ENCODE measurements around the gene NPAS3.

Gene NPAS3

DNA sequence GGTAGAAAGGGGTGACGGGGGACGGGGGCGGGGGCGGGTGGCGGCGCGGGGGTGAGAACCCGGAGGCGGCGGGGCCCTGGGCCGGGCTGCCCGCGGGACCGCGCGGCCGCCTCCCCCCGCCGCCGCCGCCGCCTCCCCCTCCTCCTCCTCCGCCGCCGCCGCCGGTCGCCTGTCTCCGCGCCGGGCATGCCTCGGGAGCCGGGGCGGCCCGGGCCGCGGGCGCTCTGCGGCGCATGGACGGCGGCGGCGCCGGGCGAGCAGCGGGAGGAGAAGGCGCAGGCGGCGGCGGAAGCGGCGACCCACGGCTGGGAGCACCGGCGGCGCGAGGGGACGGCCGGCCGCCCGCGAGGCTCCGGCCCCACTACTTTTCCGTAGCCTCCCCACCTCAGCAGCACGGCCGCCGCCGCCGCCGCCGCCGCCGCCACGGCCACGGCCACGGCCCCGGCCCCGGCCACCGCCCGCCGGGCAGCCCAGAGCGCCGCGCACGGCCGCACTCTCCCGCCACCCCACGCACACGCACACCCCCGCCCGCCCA is at the start of gene NPAS3:
Gene NPAS3 (plus strand): TSS at position 161 of the 535 bp plus-strand sequence.
- in situ Hi-C loops (cut with MboI; ENCODE audit: low sequenced_read_pairs), result no loop called here

DNA sequence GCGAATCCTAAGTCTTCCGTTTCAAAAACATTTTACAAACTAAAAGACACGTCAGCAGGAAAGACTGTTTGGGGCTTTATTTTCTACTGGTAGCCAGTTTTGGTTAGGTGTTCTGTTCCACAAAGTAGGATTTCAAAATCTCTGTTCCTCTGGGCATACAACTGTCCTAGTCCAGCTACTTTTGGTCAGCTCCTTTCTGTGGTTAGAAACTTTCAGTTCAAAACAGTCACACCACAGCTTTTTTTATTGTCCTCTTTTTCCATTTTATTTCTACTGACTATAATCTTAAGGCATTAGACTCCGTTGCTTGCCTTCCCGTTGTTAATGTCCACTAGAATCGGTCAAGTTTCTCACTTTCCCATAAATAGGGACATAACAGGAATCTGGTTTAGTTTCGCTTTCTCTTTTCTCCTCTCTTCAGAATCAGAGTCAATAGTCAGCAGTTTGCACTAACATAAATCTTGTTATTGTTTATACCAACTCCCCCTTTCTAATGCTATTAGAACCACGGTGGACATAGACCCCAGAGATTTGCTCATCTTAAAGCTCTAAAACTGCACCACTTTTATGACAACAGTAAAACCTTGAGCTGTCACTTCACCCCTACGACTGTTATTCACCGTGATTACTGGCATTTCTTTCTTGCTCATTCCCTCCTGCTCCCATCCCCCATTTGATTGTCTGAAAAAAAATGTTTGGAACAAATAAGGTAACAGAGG is 41.5 kb upstream of the NPAS3 start:
- in situ Hi-C loops (cut with MboI; ENCODE audit: low sequenced_read_pairs), result no loop called here

DNA sequence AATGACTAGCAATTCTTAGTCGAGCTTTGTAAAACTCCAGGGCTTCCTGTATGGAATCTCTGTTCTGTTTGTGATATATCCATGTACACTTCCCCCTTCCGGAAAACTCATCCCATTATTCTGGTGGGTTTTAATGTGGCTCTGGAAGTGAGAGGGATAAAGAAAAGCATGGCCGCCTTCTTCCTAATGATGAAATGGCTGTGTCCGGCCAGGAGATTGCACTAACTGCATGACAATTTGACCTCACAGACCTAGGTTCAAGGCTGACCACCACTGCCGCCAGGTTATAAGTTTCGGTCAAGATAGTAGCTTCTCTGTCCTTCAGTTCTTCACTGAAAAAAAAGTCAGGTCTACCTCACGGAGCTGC is 41.0 kb upstream of the NPAS3 start:
- in situ Hi-C loops (cut with MboI; ENCODE audit: low sequenced_read_pairs), result no loop called here

DNA sequence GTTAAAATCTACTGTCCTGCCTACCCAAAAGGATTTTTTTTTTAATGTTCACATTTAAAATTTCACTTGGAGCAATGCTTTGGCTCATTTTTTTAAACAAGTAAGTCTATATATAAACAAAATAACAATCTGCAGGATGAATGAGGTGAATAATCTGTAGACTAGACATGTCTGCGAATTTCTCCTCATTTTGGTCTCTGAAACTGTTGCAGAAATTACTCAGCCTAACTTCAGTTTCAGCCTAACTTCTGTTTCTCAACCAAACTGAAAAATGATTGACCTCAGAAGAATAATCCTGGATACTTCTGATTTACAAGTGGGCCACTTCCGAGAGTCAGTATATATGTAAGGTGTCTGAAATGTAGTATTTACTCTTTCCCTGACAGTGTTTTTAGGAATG is 39.8 kb upstream of the NPAS3 start:
- in situ Hi-C loops (cut with MboI; ENCODE audit: low sequenced_read_pairs), result no loop called here

DNA sequence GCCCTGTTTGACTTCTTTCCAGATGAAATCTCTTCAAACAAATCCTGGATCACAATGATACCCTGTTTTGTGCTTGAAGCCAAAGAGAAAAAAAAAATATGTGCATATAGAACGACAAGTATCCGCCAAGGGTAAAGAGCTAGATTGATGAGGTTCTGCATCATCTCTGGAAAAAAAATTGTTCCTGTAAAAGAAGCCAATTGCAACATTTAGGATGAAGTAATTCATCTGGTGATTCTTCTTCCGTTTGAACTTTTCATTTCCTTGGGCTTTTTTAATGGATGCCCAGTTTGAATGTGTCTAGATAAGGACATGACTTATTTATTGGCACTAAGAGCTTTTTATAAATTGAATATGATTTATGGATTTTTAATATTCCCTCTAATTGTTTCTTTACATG is 38.1 kb upstream of the NPAS3 start:
- in situ Hi-C loops (cut with MboI; ENCODE audit: low sequenced_read_pairs), result no loop called here

DNA sequence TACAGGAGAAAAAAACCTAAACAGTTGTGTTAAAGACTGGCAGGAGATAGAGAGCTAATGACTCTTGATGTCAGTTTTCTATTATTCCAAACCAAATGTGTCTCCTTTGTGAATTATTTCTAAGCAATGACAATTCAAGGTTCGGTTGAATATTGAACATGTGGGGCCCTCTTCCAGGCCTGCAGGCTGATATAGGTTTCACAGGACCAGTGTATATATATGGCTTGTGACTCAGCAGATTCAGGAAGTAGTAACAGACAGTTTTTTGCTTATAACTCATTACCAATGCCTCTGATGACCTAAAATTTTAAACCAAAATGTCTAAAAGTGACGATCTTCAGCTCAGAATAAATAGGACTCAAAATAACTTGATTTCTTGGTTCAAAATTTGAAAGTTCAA is 33.7 kb upstream of the NPAS3 start:
- in situ Hi-C loops (cut with MboI; ENCODE audit: low sequenced_read_pairs), result no loop called here

DNA sequence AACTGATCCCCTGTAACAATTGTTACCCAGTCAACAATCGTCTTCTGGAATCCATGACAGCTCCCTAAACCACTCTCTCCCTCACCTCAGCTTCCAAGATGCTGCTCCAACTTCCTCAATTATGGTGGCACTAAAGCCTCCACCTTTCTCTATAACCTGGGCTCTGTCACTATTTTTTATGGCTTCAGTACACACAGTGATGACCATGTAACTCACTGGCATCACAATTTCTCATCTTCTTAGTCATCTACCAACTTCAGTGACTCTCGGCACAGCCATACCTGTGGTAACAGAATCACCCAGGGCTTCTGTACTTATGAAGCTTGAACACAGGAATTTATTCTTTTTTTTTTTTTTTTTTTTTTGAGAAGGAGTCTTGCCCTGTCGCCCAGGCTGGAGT is 32.0 kb upstream of the NPAS3 start:
- in situ Hi-C loops (cut with MboI; ENCODE audit: low sequenced_read_pairs), result no loop called here

DNA sequence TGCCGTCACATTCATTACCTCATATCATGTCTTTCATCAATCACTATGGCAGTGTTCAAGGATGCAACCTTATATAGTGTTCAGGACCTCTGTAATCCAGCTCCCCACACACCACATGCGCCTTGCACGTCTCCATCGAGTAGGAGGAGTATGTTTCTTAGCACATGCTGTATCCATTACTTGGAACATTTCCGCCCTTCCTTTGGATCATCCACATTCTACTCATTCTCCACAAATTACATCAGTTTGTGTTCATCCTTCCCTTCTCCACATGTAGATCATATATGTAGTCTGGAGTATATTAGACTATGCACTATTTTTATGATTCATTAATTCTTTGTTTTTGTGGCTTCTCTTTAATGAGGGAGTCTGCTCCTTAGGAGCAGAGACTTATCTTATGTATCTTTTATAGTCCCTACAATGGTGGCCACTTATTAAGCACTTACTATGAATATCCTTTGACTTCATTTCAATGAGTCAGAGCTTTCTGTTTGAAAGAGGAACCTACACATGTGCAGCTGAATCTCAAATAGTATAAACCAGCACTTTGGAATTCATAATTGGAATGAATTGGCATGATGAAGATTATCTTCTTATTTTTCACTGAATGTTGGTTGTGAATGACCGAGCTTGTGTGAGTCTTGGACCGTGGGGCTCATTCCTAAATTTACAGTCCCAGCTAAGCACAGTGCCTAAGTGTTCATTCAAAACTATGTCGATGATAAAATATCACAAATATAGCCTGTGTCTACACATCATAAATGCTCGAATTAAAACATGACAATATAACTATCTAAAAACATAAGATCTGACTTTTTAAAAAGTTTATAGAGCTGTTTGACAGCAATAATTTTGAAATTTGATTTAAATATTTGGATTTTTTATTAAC is 30.2 kb upstream of the NPAS3 start:
- in situ Hi-C loops (cut with MboI; ENCODE audit: low sequenced_read_pairs), result no loop called here

DNA sequence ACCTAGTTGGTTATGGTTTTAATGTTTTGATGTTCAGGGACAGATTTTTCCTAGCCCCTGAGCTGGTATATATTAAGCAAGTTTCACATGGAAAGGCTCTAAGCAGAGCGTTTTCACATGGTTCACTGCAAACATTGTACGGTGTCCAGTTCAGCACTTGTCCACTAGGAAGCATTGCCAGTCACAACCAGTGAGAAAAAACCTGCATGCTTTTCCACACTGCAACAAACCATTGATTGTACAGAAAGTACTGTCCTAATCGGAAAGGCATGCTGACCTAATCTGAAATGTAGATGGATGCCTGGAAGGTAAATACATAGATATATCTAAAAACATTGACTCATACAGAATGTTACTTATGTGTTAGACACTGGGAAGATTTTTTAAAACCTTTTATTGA is 25.0 kb upstream of the NPAS3 start:
- in situ Hi-C loops (cut with MboI; ENCODE audit: low sequenced_read_pairs), result no loop called here

DNA sequence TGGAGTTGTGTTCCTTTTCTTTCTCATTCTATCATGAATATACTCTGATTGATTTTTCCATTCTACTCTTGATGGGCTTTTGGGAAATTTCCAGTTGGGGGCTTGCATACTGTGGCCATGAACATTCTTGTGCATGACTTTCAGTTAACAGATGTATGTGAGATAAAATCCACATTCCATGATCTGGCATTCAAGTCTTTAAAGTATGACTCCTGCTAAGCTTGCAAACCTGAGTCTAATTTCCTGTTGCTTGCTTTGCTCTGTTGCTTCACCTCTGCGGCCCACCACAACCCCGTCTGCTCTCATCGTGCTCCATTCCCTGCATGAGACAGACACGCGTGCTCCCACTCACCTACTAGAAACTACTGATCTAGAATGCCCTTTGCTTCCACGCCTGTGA is 24.3 kb upstream of the NPAS3 start:
- in situ Hi-C loops (cut with MboI; ENCODE audit: low sequenced_read_pairs), result no loop called here

DNA sequence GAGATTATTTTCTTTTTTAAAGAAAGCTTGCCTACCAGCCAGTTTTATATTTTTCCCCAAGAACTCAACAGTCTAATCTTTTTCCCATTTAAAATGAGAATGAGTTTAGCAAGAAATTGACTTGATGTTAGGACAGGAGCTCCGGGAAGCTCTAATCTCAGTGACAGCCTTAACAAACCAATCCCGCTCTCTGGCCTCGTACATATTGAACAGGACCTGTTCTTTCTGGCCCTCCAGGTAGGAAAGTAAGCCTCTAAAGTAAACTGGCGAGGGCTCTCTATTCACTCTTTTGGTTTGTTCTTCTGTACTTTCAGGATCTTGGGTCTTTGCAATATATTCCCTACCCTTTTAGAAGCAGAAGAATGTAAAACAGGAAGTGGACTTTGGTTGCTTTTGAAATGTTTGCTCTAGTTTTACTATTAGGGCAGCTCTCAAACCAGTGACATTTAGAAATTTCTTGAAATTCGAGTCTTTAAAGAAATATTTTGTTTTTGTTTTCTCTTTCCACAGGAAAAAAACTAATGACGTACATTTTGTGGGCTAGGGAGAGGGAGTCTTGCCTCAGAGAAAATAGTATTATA is 17.9 kb upstream of the NPAS3 start:
- in situ Hi-C loops (cut with MboI; ENCODE audit: low sequenced_read_pairs), result no loop called here

DNA sequence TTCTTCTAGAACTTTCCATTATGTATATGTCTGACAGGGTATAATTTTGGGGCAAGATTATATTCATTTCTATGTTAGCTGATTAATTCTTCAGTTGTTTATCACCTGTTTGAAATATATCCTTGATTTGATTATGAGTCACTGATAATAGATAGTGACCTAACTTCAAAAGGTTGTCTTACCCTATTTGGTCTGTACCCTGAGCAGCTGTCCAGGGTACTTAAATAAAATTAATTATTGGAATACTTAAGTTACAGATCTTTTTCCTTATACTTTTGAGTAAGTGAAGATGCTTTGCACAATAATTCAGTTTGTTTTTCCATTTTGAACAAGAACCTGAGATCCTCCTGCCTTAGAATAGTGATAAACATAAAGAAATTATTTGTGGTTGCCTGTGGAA is 13.2 kb upstream of the NPAS3 start:
- in situ Hi-C loops (cut with MboI; ENCODE audit: low sequenced_read_pairs), result no loop called here

DNA sequence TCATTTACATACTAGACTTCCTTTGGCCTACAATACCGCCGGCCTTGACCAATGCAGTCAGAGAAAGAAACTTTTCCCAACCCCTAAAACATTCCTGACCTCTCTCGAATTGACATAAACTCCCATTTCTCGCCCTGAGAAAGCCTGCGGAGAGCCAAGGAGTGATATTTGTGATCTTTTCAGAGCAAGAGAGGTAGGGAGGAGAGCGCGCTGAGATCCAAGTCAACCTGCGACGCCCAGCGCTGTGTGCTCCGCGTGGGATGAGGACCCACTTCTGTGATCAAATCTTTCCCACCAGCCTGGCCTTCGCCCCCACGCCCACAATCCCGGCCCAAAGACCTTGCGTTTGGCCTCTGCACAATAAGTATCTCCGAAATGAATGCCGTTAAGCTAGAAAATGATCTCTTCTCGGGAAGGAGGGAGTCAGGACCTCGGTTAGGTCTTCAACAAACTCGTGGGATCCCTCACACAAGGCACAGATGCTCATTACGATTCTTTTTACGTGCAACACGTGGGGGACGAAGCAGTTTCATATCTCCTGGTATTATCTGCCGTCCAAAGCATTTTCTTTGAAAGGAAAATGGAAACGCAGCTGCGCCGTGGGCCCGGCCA is 6.3 kb upstream of the NPAS3 start:
- in situ Hi-C loops (cut with MboI; ENCODE audit: low sequenced_read_pairs), result no loop called here

DNA sequence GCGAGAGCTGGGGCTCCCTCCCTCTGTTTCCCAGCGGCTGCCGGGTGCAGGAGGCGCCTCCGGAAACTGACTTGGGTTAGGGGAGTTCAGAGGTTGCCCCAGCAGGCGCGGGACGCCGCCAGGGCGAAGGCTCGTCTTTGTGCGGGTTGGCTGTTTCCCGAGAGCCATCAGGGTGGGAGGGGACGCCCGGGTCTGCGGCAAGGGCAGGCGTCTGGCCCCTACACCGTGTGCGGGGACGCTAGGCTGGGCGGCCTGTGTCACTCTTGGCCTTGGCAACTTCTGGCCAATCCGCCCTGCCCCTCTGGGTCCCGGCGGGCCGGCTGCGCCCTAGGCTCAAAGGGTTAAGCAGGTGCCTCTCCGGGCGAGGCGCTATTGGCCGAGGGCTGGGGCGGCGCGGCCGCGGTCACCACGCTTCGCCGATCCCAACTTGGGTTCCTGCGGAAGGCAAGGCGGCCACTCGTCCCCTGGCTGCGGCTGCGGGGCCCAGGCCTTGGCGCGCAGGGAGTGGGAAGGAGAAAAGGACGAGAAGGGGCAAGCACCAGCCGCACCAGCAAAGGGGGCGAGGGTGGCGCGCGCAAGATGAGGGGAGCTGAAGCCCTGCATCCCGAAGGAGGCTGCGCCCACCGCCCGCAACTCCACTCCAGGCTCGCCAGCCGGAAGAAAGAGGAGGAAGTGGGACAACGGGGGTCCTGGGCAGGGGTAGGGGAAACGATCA is 5.6 kb upstream of the NPAS3 start:
- in situ Hi-C loops (cut with MboI; ENCODE audit: low sequenced_read_pairs), result no loop called here

DNA sequence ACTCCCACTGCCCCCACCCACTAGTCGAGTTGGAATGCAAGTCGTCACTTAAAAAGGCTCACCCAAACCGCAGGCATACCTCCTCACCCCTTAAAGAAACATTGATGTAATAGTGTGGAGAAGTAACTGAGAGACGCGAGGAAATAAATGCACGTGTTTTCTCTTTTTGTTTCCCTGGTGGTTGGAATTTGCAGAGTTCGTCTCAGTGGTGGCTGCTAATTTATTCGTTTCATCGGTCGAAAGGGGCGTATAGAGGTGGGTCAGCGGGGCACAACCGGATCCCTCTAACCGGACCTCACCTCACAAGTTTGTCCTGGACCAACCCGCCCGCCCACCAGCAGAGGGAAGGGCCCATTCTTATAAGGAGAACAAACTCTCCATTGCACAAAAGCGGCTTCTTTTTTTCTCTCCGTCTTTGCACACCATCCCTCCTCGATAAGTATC is 5.0 kb upstream of the NPAS3 start:
- in situ Hi-C loops (cut with MboI; ENCODE audit: low sequenced_read_pairs), result no loop called here

DNA sequence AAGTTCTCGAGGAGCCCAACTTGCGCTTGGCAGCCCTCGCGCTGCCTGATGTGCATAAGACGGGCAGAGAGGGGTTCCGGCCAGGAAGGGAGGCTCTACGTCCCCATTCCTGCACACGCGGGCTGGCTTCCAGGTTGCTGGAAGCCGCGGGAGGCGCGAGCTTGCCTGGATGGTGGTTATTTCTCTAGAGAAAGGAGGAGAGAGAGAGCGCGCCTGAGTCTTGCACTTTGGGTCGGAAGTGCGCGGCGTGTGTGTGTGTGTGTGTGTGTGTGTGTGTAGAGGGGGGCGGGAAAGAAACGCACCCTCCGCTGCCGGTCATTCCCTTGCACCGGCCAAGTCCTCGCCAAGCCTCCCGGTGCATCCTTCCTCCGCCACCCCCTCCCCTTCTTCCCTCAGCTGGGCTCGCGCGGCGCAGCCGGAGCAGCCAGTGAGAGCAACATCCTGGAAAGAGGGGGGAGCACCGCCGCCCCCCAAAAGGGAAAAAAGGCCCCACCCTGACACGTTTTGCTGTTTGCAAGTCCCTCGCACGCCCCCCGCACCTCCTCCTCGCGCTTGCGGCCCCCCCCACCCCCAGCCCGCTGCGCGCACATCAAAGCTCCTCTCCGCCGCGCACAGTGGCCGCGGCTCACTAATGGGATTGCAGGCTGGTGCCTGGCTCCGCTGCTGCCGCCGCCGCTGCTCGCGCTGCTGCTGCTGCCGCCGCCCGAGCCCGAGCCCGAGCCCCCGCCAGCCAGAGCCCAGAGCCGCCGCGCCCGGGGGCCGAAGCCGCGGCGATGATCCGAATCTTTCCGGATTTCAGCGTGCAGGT is 4.4 kb upstream of the NPAS3 start:
- in situ Hi-C loops (cut with MboI; ENCODE audit: low sequenced_read_pairs), result no loop called here

DNA sequence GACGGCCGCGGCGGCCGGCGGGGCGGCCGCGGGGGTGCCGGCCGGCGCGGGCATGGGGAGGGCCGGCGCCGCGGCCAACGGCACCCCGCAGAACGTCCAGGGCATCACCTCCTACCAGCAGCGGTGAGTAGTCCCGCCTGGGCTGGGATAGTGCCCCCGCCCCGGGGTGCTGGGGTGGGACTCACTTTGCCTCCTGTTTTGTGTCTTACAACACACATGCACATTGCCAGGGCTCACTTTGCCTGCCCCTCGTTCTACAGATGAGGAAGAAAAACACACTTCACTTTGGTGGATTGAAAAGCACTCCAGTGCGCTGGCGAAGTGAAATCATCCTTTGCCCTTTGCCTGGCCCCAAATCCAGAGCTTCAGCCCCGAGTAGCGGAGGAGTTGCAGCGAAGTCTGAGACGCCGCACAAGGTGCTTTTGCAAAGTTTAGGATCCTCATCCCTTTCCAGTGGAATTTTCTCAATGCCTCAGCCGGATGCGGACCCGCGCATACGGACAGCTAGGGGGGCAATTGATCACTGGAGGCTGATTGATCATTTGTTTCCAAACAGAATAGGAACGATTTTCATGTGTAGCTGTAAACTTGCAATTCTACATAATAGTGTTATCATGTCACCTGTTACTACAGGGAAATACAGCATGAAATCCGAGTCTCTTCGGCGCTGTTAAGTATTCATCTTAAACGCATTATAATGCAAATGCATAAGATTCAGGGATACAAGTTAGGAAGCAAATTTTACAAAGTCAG is 3.6 kb upstream of the NPAS3 start:
- in situ Hi-C loops (cut with MboI; ENCODE audit: low sequenced_read_pairs), result no loop called here

DNA sequence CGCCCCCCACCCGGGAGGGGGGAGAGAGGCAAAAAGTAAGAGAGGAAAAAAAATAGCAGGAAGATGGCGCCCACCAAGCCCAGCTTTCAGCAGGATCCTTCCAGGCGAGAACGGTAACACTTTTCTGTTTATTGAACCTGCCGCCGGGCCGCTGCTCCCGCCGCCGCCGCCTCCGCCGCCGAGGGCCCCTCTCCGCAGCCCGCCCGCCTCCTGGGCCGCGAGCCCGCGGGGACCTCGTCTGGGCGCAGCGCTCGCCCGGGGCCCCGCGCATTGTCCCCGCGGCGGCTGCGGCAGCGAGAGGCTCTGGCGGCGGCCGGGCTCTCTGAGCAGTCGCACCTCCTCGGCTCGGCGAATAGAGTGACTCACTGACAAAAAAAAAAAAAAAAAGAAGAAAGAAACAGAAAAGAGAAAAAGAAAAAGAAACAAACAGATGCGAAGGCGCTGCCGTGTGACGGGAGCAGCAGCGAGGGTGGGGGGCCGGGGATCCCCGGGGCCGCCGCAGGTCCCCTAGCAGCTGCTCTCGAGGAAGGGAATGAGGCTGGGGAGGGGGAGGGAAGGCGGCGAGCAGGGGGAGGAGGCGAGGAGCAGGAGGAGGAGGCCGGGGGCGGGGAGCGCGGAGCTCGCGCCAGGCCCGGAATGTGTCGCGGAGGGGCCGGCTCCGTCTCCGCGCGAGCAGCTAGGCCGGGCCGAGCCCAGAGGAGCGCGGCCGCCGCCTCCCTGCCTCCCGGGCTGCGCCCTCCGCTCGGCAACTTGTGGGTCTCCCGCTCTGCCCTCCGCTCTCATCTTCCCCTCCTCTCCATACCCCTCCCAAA is 781 bp downstream of the NPAS3 start:
- in situ Hi-C loops (cut with MboI; ENCODE audit: low sequenced_read_pairs), result no loop called here
